Kidney epithelial cell (primary cell): ENCODE measurements around the gene RING1. TPM values are rescaled to one million over a fixed set of nuclear protein-coding genes. Genes with fewer than 3 reads are reported as not detected.

Experiments used
- DNase-seq: peaks from one replicate; pipeline ENCODE4 v3.0.0-alpha.2; 2010; ENCODE audit warnings: low read depth
- H3K27me3 ChIP-seq: 2 replicates; pipeline ENCODE4 v1.6.0; 2011; ENCODE audit warnings: low read length; ENCODE audit not compliant: control insufficient read depth, insufficient read depth
- H3K36me3 ChIP-seq: 2 replicates; pipeline ENCODE4 v1.5.1; 2011; ENCODE audit warnings: low read length; ENCODE audit not compliant: control insufficient read depth, insufficient read depth
- H3K4me3 ChIP-seq: 2 replicates; pipeline ENCODE4 v1.5.1; 2011; ENCODE audit warnings: low read depth, mild to moderate bottlenecking, control low read depth, low read length
- CTCF ChIP-seq: IDR thresholded peaks from 2 replicates; pipeline ENCODE4 v1.5.1; 2011; ENCODE audit warnings: mild to moderate bottlenecking, moderate library complexity, low read length, control low read depth, inconsistent platforms; ENCODE audit not compliant: insufficient read depth, poor library complexity, severe bottlenecking
- total RNA-seq: library from RNA; depleted of rRNA; stranded (reverse); fragments of >200 nt; gene quantifications from 2 replicates; pipeline ENCODE4 v1.2.3, GENCODE V29; 2015

RING1 gene
- total RNA-seq, 1 donor from 2014 or later = 12.1 TPM

GRCh38 chr6:33254591-33254990 lies 46.3 kb downstream of the RING1 start:
- DNase-seq = no peak
- TF ChIP-seq CTCF = no peak

GRCh38 chr6:33259032-33259431 lies 50.7 kb downstream of the RING1 start:
- no peak for TF ChIP-seq CTCF
- H3K36me3 ChIP-seq = no peaks in the 10 kb centered on the region
- H3K27me3 ChIP-seq = no peaks in the 10 kb centered on the region
- no peak overlapping the region for H3K4me3 ChIP-seq
- DNase-seq = no peak

More at GRCh38 chr6:33254591-33254990, 46.3 kb downstream of the RING1 start:
- H3K4me3 ChIP-seq = no peak overlapping the region
- H3K27me3 ChIP-seq = no peaks in the 10 kb centered on the region
- no peaks in the 10 kb centered on the region for H3K36me3 ChIP-seq

Other genes with a start within 250 kb of the RING1 start
- 191 and 206 TPM in 2 replicates for gene BRD2, start 239.9 kb upstream of the RING1 start, total RNA-seq
- 0.71 and 1.6 TPM in 2 replicates for gene HLA-DOA, start 198.9 kb upstream of the RING1 start, total RNA-seq
- 0.29 and 0.48 TPM in 2 replicates for gene HLA-DPA1, start 134.9 kb upstream of the RING1 start, total RNA-seq
- 5.5 and 7.6 TPM in 2 replicates for gene HLA-DPB1, start 132.5 kb upstream of the RING1 start, total RNA-seq
- gene COL11A2, start 16.0 kb upstream of the RING1 start, total RNA-seq = 0.14 and 0.38 TPM in 2 replicates
- 24.4 and 24.9 TPM in 2 replicates for gene RXRB, start 7.8 kb upstream of the RING1 start, total RNA-seq
- gene SLC39A7, start 7.6 kb upstream of the RING1 start, total RNA-seq = 94.1 and 94.9 TPM in 2 replicates
- 11.4 and 13.1 TPM in 2 replicates for gene HSD17B8, start 3.8 kb upstream of the RING1 start, total RNA-seq
- gene VPS52, start 63.4 kb downstream of the RING1 start, total RNA-seq = 32.3 and 56.1 TPM in 2 replicates
- 6,267 and 7,360 TPM in 2 replicates for gene RPS18, start 63.6 kb downstream of the RING1 start, total RNA-seq
- gene B3GALT4, start 68.6 kb downstream of the RING1 start, total RNA-seq = 1.4 and 2.5 TPM in 2 replicates
- gene WDR46, start 80.7 kb downstream of the RING1 start, total RNA-seq = 53.2 and 70.5 TPM in 2 replicates
- gene PFDN6, start 81.1 kb downstream of the RING1 start, total RNA-seq = 42.9 and 51.4 TPM in 2 replicates
- 42.3 and 45.5 TPM in 2 replicates for gene RGL2, start 90.4 kb downstream of the RING1 start, total RNA-seq
- 214 and 300 TPM in 2 replicates for gene TAPBP, start 105.6 kb downstream of the RING1 start, total RNA-seq
- gene ZBTB22, start 109.2 kb downstream of the RING1 start, total RNA-seq = 17.5 and 18.4 TPM in 2 replicates
- gene DAXX, start 114.5 kb downstream of the RING1 start, total RNA-seq = 44.4 and 53.7 TPM in 2 replicates
- gene KIFC1, start 183.3 kb downstream of the RING1 start, total RNA-seq = 8.4 and 10.3 TPM in 2 replicates
- 27.9 and 28.0 TPM in 2 replicates for gene PHF1, start 202.5 kb downstream of the RING1 start, total RNA-seq
- 226 and 227 TPM in 2 replicates for gene CUTA, start 209.6 kb downstream of the RING1 start, total RNA-seq
- 3.3 and 4.2 TPM in 2 replicates for gene SYNGAP1, start 211.6 kb downstream of the RING1 start, total RNA-seq
- 7.4 and 7.6 TPM in 2 replicates for gene ZBTB9, start 246.1 kb downstream of the RING1 start, total RNA-seq